HG03175 (cell line): ENCODE results near the gene TEK.

Experiments used
- ATAC-seq: cut with Tn5 transposase; IDR thresholded peaks from one replicate; pipeline ENCODE4 v1.9.1; 2021; ENCODE audit warnings: mild to moderate bottlenecking, moderate library complexity; ENCODE audit not compliant: unreplicated experiment

Gene TEK

DNA sequence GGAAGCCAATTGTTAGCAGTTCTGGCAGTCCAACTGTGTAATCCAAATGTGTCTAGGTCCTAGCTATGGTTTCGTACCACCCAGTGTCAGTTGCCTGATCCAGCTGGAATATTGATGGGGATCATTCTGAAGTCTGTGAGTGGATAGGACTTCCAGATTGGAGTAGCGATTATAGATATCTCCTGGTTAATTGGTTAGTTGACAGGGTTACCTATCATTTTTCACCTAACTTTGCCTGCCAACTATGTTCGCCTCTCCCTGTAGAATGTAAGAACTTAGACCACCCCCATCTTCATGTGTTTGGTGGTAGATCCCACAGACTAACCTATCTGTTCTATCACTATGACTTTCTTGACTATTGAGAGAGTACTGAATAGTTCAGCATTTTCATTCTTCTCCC, 59.9 kb downstream of the TEK start:
- ATAC-seq: no peak

DNA sequence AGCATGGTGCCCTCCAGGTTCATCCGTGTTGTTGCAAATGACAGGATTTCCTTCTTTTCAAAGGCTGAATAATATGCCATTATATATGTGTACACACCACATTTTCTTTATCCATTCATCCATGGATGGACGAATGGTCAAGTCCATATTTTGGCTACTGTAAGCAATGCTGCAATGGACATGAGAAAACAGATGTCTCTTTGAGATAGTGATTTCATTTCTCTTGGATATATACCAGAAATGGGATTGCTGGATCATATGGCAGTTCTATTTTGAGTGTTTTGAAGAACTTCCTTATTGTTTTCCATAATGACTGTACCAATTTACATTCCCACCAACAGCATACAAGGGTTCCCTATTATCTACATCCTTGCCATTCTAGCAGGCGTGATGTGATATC, 67.9 kb downstream of the TEK start:
- ATAC-seq: no peak

- ATAC-seq: no peak
Measured at GRCh38 chr9:27179245-27179865, 70.3 kb downstream of the TEK start.

DNA sequence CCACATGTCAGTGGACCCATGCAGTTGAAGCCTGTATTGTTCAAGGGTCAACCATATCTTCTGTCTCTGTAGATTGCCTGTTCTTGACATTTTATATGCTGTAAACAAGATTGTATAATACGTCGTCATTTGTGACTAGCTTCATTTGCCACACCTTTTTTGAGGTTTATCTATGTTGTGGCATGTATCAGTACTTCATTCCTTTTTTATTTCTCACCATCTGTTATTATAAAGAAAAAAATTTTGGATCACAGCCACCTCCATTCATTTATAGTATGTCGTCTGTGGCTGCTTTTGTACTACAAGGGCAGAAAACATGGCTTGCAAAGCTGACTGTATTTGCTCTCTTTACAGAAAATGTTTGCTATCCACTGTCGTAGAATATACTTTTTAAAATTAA, 72.4 kb downstream of the TEK start:
- ATAC-seq: no peak

GRCh38 chr9:27182421-27182820, 73.4 kb downstream of the TEK start:
- ATAC-seq: no peak

DNA sequence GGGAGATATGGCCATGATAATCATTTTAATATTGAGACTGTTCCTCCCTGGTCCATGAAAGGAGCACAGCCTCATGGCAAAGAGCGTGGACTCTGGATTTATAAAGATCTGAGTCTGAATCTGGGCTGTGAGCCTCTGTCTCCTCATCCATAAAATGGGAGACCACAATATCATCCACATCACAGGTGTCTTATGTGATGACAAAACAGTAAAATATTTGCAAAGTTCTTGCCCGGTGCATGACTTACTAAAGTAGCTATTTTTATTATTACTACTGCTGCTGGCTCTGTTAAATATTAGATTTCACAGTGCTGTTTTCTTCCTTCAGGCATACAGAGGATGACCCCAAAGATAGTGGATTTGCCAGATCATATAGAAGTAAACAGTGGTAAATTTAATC, 74.1 kb downstream of the TEK start:
- ATAC-seq: no peak

- ATAC-seq: no peak
Measured at GRCh38 chr9:27183701-27184100, 74.7 kb downstream of the TEK start.

GRCh38 chr9:27184556-27185351, 75.7 kb downstream of the TEK start:
- ATAC-seq: no peak

GRCh38 chr9:27188426-27188825, 79.4 kb downstream of the TEK start:
- no peak for ATAC-seq

DNA sequence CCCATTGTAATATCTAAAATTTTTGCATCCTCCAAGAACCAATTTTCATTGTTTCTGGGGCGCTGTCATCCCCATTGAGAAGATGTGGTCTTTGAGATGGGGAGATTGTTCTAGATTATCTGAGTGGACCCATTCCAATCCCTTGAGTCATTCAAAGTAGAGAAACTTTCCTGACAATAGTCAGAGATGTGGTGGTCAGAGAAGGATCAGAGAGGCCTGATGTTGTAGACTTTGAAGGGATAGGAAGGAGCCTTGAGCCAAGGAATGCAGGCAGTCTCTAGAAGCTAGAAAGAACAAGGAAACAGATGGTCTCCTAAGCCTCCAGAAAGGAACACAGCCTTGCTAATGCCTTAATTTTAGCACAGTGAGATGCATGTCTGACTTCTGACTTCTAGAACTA, 80.4 kb downstream of the TEK start:
- no peak for ATAC-seq

DNA sequence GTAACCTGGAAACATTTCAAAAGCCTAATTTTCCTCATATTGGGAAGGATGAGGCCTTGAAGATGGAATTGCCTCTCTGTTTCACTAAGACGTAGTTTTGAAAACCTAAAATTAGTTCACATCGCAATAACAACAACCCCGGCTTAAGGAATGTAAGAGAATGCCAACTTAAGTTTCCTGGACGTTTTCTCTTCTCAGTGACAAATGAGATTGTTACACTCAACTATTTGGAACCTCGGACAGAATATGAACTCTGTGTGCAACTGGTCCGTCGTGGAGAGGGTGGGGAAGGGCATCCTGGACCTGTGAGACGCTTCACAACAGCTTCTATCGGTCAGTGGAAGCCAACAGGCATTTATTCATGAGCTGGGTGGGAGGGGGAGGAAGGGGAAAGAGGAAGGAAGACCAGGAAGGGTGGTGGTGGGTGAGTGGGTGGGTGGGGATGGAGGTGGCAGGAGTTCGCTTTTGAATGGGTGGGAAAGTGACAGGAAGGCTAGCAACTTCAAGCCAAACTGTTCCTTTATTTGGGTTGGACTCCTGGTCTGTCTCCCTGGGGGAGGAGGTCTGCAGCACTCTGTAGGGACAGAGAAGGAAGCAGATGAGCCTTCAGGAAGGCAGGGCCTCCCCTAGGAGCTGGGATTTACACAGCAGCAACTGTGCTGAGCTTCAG, 83.4 kb downstream of the TEK start:
- no peak for ATAC-seq

GRCh38 chr9:27193886-27194285, 84.9 kb downstream of the TEK start:
- no peak for ATAC-seq

GRCh38 chr9:27194401-27195091, 85.5 kb downstream of the TEK start:
- no peak for ATAC-seq

DNA sequence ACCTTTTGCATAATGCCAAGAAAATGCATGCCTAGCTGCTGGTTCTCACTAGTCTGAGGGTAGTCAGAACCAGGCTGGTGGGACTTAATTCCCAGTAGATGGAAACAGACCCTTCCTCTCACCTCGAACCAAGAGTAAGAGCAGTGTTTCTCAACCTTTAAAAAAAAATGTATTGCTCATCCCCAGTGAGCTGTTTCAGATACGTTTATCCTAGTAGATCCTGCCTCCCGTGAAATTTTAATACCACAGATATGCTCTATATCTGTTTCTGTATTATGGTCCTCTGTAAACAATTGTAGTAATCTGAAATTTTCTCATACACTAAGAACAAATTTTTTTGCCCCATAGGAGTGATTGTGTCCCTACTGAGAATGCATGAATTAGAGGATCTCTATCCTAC, 86.2 kb downstream of the TEK start:
- ATAC-seq: no peak

DNA sequence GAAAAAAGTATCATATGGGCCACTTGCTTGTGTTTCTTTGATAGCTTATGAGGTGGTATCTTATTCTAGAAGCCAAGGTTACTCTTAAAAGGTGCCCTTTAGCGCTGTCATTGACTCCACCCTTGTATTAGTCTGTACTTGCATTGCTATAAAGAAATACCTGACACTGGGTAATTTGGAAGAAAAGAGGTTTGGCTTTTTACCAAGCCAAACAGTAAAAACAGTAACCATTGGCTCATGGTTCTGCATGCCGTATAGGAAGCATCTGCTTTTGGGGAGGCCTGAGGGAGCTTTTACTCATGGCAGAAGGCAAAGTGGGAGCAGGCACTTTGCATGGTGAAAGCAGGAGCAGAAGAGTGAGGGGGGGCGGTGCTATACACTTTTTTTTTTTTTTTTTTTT, 87.4 kb downstream of the TEK start:
- no peak for ATAC-seq

GRCh38 chr9:27198190-27198589, 89.2 kb downstream of the TEK start:
- ATAC-seq: no peak

GRCh38 chr9:27202056-27202455, 93.0 kb downstream of the TEK start:
- no peak for ATAC-seq

- ATAC-seq: no peak
Measured at GRCh38 chr9:27203783-27204182, 94.8 kb downstream of the TEK start.

DNA sequence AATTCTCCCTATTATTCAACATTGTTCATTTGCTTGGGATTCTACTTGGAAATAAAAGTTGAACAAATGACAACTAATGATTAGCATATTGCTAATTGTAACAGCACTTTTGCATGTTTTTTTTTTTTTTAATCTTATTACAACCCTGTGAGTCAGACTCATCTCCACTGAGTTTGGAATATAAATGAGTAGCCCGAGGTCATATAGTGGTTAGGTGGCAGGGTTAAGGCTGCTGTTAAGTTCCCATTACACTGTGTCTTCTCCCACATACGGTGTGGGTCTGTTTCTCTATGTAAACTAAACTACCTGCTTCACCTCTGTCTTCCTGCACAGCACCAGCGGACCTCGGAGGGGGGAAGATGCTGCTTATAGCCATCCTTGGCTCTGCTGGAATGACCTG, 95.6 kb downstream of the TEK start:
- ATAC-seq: no peak

GRCh38 chr9:27205198-27205597, 96.2 kb downstream of the TEK start:
- no peak for ATAC-seq

DNA sequence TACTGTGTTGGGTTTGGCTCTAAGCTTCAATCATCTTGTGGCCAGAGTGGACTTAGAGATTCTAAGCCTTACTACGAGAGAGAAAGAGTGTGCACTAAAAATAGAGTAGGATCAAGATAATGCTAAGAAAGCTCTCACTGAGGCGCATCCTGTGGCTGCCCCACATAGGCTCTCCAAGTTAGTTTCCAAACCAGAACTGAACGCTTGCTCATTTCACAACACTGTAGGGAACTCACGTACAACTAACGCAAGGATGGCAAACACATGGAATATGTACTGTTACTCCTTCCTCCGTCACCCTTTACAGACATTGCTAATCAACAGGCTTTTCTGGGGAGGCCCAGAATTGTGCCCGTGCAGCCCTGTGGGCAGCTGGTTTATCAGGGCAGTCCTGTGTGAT, 97.0 kb downstream of the TEK start:
- no peak for ATAC-seq

- ATAC-seq: no peak
Measured at GRCh38 chr9:27209034-27209433, 100.0 kb downstream of the TEK start.
